T-helper 2 cell treated with Interferon-gamma antibody and Interleukin-4, amounts not matched to agents 5 μg/mL and 100 μg/mL, for 36 hours (primary cell): ENCODE results near the gene CLASP1.
"Not testable (repeated sequence)": the region's sequence is repeated elsewhere in the genome, so short reads cannot be mapped to it uniquely, and the experiment has no call there.

Source experiments
- DNase-seq: peaks from one replicate; pipeline ENCODE4 v3.0.0; 2021; ENCODE audit warnings: low spot score
- H3K27ac Mint-ChIP-seq: one replicate; pipeline ENCODE4 v1.8.0; 2021; ENCODE audit warnings: mild to moderate bottlenecking, mixed read lengths
- H3K27me3 Mint-ChIP-seq: one replicate; pipeline ENCODE4 v1.8.0; 2021; ENCODE audit warnings: low read depth, mixed read lengths
- H3K36me3 Mint-ChIP-seq: one replicate; pipeline ENCODE4 v1.8.0; 2021; ENCODE audit warnings: low read depth, mixed read lengths
- H3K4me1 Mint-ChIP-seq: one replicate; pipeline ENCODE4 v1.8.0; 2021; ENCODE audit warnings: low read depth, mixed read lengths
- H3K4me3 Mint-ChIP-seq: one replicate; pipeline ENCODE4 v1.8.0; 2022; ENCODE audit warnings: mild to moderate bottlenecking, moderate library complexity, mixed read lengths
- H3K9me3 Mint-ChIP-seq: one replicate; pipeline ENCODE4 v1.8.0; 2021; ENCODE audit warnings: mixed read lengths

CLASP1 gene

GRCh38 chr2:121649149-121649595 lies at the start of gene CLASP1:
Gene CLASP1 (minus strand): TSS chr2:121649462. CDS start chr2:121605895, 43,567 bp downstream.
- Mint-ChIP-seq H3K4me3 (peak within 1 kb of the TSS; percentile 98), H3K27ac (peak within 1 kb of the TSS; percentile 100)

GRCh38 chr2:121698318-121698930 lies 49.2 kb upstream of the CLASP1 start:
- Mint-ChIP-seq H3K27me3 (no peaks in the 10 kb centered on the region), H3K4me3 (peak overlapping the region; percentile 25), H3K4me1 (peaks cover 43% of the 10 kb centered on the region), H3K9me3 (no peaks in the 10 kb centered on the region), H3K36me3 (no peaks in the 10 kb centered on the region), H3K27ac (peak overlapping the region; percentile 81)
- DNase-seq, result peak; percentile 16

More at GRCh38 chr2:121649149-121649595, at the start of gene CLASP1:
- no peaks in the 10 kb centered on the region for H3K9me3 Mint-ChIP-seq
- no peaks in the 10 kb centered on the region for H3K27me3 Mint-ChIP-seq
- DNase-seq, result no peak
- H3K36me3 Mint-ChIP-seq, result peaks cover 37% of the 10 kb centered on the region
- H3K4me1 Mint-ChIP-seq, result peaks cover 47% of the 10 kb centered on the region

GRCh38 chr2:121697108-121697631 lies 47.9 kb upstream of the CLASP1 start:
- H3K4me3 Mint-ChIP-seq, result no peak overlapping the region
- no peaks in the 10 kb centered on the region for H3K27me3 Mint-ChIP-seq
- peak overlapping the region; percentile 24 for H3K27ac Mint-ChIP-seq
- H3K4me1 Mint-ChIP-seq, result peaks cover 38% of the 10 kb centered on the region
- no peak for DNase-seq
- H3K9me3 Mint-ChIP-seq, result no peaks in the 10 kb centered on the region
- H3K36me3 Mint-ChIP-seq, result no peaks in the 10 kb centered on the region

GRCh38 chr2:121696410-121696930 lies 47.2 kb upstream of the CLASP1 start:
- Mint-ChIP-seq H3K27me3 (no peaks in the 10 kb centered on the region), H3K4me1 (peaks cover 32% of the 10 kb centered on the region), H3K36me3 (no peaks in the 10 kb centered on the region), H3K4me3 (no peak overlapping the region), H3K27ac (no peak overlapping the region), H3K9me3 (no peaks in the 10 kb centered on the region)
- DNase-seq, result no peak

GRCh38 chr2:121695171-121695451 lies 45.8 kb upstream of the CLASP1 start:
- no peaks in the 10 kb centered on the region for H3K27me3 Mint-ChIP-seq
- H3K4me3 Mint-ChIP-seq, result no peak overlapping the region
- DNase-seq, result no peak
- H3K4me1 Mint-ChIP-seq, result peaks cover 19% of the 10 kb centered on the region
- no peak overlapping the region for H3K27ac Mint-ChIP-seq
- no peaks in the 10 kb centered on the region for H3K36me3 Mint-ChIP-seq
- no peaks in the 10 kb centered on the region for H3K9me3 Mint-ChIP-seq

- Mint-ChIP-seq H3K4me3 (no peak overlapping the region), H3K36me3 (no peaks in the 10 kb centered on the region), H3K27me3 (no peaks in the 10 kb centered on the region), H3K27ac (no peak overlapping the region), H3K4me1 (peaks cover 14% of the 10 kb centered on the region), H3K9me3 (no peaks in the 10 kb centered on the region)
- no peak for DNase-seq
Measured at GRCh38 chr2:121694398-121695170, 45.3 kb upstream of the CLASP1 start.

- H3K4me1 Mint-ChIP-seq, H3K36me3 Mint-ChIP-seq, H3K27me3 Mint-ChIP-seq, H3K4me3 Mint-ChIP-seq, H3K27ac Mint-ChIP-seq, H3K9me3 Mint-ChIP-seq, DNase-seq: not testable (repeated sequence)
Measured at GRCh38 chr2:121690572-121690971, 41.3 kb upstream of the CLASP1 start.

- no peaks in the 10 kb centered on the region for H3K36me3 Mint-ChIP-seq
- no peaks in the 10 kb centered on the region for H3K4me1 Mint-ChIP-seq
- peaks cover 8% of the 10 kb centered on the region for H3K9me3 Mint-ChIP-seq
- no peaks in the 10 kb centered on the region for H3K27me3 Mint-ChIP-seq
- no peak for DNase-seq
- no peak overlapping the region for H3K27ac Mint-ChIP-seq
- no peak overlapping the region for H3K4me3 Mint-ChIP-seq
Measured at GRCh38 chr2:121690095-121690494, 40.8 kb upstream of the CLASP1 start.

GRCh38 chr2:121689356-121689755 lies 40.1 kb upstream of the CLASP1 start:
- Mint-ChIP-seq H3K4me3 (no peak overlapping the region), H3K27ac (no peak overlapping the region), H3K27me3 (no peaks in the 10 kb centered on the region), H3K4me1 (no peaks in the 10 kb centered on the region), H3K36me3 (no peaks in the 10 kb centered on the region), H3K9me3 (peaks cover 13% of the 10 kb centered on the region)
- DNase-seq, result no peak

- H3K27ac Mint-ChIP-seq, result no peak overlapping the region
- H3K4me3 Mint-ChIP-seq, result no peak overlapping the region
- peaks cover 2% of the 10 kb centered on the region for H3K36me3 Mint-ChIP-seq
- H3K9me3 Mint-ChIP-seq, result peaks cover 19% of the 10 kb centered on the region
- no peak for DNase-seq
- H3K4me1 Mint-ChIP-seq, result no peaks in the 10 kb centered on the region
- no peaks in the 10 kb centered on the region for H3K27me3 Mint-ChIP-seq
Measured at GRCh38 chr2:121688820-121689219, 39.6 kb upstream of the CLASP1 start.

- Mint-ChIP-seq H3K27ac (no peak overlapping the region), H3K4me1 (no peaks in the 10 kb centered on the region), H3K9me3 (peaks cover 35% of the 10 kb centered on the region), H3K27me3 (no peaks in the 10 kb centered on the region), H3K4me3 (no peak overlapping the region), H3K36me3 (peaks cover 8% of the 10 kb centered on the region)
- no peak for DNase-seq
Measured at GRCh38 chr2:121686902-121687301, 37.6 kb upstream of the CLASP1 start.

GRCh38 chr2:121686218-121686617 lies 37.0 kb upstream of the CLASP1 start:
- Mint-ChIP-seq H3K27ac (no peak overlapping the region), H3K4me1 (no peaks in the 10 kb centered on the region), H3K9me3 (peaks cover 42% of the 10 kb centered on the region), H3K36me3 (peaks cover 8% of the 10 kb centered on the region), H3K4me3 (no peak overlapping the region), H3K27me3 (no peaks in the 10 kb centered on the region)
- DNase-seq, result no peak

GRCh38 chr2:121682396-121683298 lies 33.4 kb upstream of the CLASP1 start:
- Mint-ChIP-seq H3K36me3 (peaks cover 8% of the 10 kb centered on the region), H3K27ac (no peak overlapping the region), H3K9me3 (peaks cover 66% of the 10 kb centered on the region), H3K4me3 (no peak overlapping the region), H3K4me1 (no peaks in the 10 kb centered on the region), H3K27me3 (no peaks in the 10 kb centered on the region)
- DNase-seq, result no peak
